Measurements from ENCODE around the gene ZNF394.

DNA sequence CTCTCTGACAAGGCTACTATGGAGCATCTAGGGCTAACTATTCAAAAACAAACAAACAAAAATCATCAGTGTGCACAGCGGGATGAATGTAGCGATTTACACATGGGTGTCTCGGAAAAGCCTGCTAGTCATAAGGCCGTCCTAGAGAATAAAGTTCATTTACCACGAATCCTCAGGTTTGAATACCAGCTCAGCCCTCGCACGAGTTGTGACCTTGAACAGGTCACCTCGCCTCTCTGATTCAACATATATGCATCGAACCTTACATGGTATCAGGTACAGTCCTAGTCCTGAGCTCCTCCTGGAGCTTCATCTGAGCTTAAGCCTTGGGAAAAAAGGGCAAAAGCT is 34.7 kb downstream of the ZNF394 start:
- TF ChIP-seq POLR2AphosphoS5 (IDR thresholded peaks at IDR 0.05; ENCODE audit: low read depth, low read length) = no peak
- no peak for TF ChIP-seq FOXM1 (IDR thresholded peaks at IDR 0.05; ENCODE audit: low read depth)
- no peak for TF ChIP-seq GABPA (IDR thresholded peaks at IDR 0.05; ENCODE audit: low read depth)
- TF ChIP-seq, protein P1, sequence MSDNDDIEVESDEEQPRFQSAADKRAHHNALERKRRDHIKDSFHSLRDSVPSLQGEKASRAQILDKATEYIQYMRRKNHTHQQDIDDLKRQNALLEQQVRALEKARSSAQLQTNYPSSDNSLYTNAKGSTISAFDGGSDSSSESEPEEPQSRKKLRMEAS (IDR thresholded peaks at IDR 0.05; ENCODE audit: low read depth) = no peak
- TF ChIP-seq CHD2 (IDR thresholded peaks at IDR 0.05; ENCODE audit: low read length, partially characterized antibody) = no peak
- TF ChIP-seq CTCF (IDR thresholded peaks at IDR 0.05) = no peak
- no peak for TF ChIP-seq NFIC (IDR thresholded peaks at IDR 0.05; ENCODE audit: borderline replicate concordance)
